HG02938 (cell line): ENCODE data around the gene ADAMTS17.

ENCODE experiments used
- ATAC-seq: cut with Tn5 transposase; IDR thresholded peaks from one replicate; pipeline ENCODE4 v1.9.1; 2021; ENCODE audit warnings: mild to moderate bottlenecking, moderate library complexity; ENCODE audit not compliant: unreplicated experiment

The ADAMTS17 gene

DNA sequence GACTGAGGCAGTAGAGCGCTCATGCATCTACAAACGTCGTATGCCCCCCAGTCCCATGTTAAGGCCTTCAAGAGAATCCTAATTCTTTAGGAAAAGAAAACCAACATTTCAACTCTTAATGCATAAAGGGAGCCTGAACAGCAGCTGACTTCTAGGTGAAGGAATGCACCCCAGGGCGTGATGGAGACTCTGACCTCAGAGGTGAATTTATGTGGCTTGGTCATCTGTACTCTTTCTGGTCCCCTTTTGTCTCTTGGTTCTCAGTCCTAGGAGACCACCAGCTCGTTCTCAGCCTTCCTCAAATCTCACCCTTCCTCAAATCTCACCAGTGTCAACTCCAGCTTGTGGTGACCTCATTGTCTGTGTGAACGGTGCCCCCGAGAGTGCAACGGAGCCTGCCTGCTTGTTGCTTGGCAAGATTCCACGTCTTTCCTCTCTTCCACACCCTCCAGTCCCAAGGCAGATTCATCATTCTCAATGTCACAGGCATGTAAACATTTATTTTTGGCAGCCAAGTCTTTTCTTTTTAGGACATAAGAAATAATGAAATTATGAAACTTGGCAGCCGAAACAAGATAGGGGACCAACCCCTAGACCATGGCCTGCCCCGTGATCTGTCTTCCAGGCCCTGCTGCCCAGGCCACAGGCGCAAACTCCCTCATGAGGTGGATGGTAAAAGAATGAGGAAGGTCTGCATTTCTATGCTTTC, 166.2 kb downstream of the ADAMTS17 start:
- no peak for ATAC-seq

DNA sequence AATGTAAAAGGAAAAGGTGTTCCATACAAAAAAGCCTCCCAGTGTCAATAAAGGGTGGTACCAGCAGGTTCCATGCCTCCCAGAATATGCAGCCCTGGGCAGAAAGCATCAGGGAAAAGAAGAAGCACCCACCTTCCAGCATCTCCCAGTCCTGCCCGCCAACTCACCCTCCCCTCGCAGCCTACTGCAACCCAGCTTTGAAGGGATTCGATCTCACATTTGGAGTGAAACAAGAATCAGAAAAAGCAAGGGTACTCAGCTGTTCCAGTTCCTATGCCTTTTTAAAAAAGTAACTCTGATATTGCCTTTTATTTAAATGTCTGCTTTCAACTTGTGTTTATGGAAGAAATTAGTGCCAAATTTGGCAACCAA, 166.9 kb downstream of the ADAMTS17 start:
- ATAC-seq, result no peak

DNA sequence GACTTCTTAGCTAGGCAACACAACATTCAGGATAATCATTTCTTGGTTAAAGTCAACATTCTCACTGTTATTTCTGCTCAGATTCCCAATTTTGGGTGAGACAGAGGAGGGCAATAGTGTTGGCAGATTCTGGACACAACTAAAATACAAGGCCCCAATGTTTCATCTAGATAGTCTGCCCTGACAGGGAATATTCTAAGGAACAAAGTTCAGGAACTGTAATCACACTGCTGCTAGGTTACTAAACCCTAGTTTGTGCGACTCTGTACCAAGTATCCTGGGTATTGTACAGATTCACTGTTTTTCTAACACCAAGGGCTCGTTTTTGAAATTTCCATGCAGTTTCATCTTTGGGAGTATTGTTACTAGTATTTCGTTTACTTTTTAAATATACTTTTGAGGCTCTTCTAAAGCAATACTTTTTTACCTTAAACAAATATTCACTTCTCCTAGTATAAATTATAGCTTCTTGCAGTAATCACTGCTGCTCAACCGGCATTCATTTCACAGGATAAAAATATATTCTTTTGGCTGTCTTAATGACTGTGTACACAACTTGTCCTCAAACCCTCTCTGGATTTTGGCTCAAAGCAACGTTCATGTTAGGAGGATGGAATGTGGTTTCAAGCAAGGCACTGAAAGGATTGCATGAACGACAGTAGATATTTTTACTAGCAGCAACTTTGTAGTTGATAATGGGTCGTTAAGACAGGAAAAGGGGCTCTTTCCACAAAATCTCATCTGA, 167.4 kb downstream of the ADAMTS17 start:
- ATAC-seq, result no peak

DNA sequence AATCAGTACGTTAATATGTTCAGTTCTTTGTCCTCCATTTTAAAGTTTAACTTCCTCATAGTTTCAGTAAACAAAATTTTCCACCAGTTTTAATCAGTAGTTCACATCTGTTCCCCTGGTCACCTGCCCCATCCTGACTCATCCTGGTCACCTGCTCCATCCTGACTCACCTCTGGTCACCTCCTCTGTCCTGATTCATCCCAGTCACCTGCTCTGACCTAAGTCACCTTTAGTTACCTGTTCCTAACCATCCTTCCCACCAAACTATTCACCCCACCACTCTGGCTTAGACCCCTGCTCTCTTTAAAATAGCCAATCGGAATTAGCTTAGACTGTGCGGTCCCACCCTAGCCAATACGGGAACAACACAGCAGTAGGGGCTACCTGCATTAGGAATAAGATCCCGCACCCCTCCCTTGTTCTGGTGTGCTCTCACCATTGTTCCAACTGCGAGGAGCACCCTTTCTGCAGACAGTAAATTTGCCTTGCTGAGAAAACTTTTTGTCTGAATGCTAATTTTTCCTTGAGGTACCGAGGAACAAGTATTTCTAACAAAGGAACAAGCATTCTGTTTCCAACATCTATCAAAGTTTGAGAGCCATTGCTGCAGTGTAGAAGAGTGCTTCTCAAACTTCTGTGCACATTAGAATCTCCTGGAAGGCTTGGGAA, 169.3 kb downstream of the ADAMTS17 start:
- no peak for ATAC-seq

DNA sequence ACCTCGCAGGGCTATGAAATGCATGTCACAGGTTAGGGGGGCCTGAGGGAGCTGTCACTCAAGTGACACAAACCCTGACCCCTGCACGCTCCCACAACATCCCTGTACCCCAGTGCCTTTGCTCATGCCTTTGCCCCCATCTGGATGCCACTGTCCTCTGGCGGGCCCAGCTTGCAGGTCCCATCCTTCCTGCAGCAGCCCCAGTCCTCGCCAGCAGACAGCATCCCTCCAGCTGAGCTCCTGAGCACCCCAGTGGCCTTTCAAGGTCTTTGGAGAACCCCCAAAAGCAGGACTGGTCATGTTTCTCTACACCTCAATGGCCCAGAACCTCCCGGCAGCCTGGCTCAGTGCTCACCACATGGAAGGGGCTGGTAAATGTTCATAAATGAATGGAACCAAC, 170.4 kb downstream of the ADAMTS17 start:
- ATAC-seq, result no peak

DNA sequence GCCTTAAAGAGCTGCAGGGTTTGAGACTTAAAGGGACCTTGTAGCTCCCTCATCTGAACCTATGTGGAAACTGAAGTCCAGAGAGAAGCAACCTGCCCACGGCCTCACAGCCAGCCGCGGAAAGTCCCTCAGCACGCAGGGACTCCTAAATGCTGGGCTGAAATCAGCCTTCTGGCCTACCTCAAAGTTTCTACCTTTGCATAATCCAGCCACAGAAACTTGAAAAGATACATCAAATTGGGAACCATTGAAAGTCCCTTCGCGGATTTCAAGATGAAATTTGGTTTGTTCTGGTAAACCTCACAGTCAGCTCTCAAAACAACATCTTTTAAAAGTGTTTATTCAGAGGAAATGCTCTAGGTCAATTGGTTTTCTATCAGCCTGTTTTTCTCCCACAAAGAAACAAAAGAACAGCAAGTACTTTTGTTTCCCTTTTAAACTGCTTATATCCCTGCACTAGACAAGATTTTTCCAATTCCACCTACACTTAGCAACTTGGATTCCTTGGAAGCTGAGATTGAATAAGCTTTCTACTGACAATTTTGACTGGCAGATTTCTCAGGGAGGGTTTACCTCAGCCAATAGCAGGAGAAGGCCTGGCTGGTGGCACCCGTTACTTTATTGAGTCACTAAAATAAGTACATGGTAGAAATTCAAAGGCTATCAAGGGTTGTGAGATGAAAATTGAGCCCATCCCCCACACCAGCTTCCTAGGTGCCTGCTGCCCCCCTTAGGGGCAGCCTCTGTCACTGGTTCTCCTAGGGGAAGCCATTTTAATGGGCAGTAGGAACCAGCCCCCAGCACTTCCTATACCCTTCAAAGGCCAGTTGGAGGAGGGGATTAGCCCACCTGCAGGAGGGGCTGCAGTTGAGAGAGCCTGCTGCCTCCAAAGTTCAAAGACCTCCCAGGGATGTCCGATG, 171.2 kb downstream of the ADAMTS17 start:
- ATAC-seq, result peak; percentile 88

DNA sequence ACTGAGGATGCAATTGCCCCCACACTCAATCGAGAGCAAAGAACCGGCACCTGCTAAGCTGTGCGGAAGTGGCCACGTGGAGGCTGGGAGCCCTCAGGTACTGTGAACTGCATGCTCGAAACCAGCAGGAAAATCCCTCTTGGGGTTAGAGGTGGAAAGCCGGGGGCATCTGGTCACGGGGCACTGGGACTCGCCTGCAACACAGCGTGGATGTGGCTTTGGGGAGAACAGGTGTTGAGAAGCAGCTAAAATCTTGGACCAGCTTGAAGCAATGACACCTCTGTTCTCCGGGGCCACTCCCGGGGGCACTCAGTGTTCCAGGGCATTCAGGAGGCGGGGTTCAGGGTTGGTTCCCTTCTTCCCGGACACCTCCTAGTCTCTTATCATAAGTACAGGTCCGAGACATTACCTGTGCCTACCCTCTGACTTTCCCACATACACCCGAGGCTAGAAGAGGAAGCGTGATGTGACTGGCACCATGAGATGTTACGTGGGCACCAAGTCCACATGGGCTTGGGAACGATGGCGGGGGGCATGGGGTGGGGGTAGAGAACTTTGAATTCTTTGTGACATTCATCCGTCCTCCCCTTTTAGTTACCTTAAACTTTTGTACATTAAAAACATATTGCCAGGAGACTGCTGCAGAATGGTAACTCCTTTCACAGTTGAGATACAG, 172.0 kb downstream of the ADAMTS17 start:
- no peak for ATAC-seq

DNA sequence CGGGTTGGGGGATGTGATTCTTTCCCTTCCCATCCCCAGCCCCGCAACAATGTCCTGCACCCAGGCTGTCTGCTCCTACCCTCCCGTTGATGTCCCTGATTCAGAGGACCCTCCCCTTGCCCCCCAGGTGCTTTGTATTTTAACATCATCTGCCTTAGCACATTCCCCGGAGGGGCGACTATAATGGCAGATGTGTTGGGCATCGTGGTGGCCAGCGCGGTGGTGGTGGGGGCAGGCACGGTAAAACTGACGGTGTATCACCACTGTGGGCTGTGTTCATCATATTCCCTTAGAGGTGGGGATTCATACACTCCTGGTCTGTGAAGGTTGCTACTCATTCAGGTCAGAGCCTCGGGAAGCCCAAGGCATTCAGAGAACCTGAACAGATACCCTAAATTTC, 173.0 kb downstream of the ADAMTS17 start:
- no peak for ATAC-seq

DNA sequence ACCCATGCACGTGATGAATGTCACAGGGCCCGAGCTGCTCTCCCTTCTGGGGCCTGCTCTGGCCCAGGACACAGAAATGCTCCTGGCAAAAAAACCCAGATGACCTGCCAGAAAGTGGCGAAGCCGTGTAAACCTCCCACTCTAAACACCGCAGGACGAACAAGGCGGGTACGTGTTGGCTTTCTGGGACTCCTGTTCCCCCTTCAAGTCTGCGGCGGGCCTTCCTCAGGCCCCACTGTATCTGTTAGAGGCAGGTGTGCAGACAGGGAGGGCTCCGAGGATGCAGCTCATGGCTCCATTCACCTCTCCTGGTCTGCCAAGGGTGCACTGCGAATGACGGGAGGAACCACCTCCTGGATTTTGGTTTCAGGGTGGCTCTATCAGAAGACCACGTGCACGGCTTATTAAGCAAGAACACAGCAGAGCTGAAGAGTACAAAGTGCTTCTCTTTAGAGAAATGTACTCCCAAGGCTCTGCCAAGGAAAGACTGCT, 173.8 kb downstream of the ADAMTS17 start:
- ATAC-seq, result no peak

DNA sequence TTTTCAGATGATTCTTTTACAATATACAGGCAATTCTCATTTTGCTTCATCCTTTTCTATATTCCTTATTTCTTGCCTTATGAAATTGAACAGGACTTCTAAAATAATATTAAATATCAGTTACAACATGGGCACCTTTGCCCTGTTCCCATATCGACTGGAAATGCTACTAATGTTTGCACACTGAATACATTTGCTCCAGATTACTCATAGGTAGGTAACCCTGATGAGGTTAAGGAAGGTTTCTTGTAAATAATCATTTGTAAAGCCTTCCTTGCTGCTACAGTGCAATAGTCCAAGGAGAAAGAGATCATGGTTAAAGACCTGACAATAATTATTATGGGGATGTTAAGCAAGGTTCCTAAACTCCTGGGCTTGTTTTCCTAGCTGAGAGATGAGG, 175.5 kb downstream of the ADAMTS17 start:
- ATAC-seq, result no peak

DNA sequence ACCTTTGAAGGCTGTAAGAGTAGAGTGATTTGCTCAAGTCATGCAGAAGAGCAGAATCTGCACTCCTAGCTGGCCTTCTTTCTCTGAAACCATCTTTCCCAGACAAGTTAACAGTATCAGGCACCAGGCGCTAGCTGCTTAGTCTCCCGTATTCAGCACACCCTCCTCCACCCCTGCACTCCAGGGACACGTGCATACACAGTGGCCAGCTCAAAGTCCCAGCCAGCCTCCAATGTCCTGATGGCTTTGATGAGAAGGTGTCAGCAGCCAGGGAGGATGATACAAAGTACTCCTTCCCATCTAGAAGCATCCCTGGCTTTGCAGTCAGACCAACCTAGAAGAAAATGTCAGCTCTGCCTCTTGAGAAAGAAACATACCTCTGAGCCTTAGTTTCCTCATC, 177.8 kb downstream of the ADAMTS17 start:
- no peak for ATAC-seq

DNA sequence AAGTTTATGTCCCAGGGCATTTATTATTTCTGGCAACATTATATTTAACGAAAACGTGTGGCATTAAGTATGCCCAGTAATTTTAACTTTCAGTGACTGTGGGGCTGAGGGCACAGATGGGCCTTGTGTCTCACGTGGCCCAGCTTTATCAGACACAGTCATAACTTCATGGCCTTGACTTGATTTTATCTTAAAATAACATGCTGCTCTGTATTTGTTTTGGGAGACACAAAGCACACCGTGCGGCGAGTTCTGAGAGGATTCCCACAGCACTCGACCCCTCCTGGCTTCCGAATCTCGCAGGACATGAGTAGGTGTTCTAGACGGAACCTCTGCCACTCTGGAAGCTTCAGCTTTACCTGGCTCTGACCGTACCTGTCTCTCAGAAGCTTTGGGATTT, 180.8 kb downstream of the ADAMTS17 start:
- ATAC-seq, result no peak

DNA sequence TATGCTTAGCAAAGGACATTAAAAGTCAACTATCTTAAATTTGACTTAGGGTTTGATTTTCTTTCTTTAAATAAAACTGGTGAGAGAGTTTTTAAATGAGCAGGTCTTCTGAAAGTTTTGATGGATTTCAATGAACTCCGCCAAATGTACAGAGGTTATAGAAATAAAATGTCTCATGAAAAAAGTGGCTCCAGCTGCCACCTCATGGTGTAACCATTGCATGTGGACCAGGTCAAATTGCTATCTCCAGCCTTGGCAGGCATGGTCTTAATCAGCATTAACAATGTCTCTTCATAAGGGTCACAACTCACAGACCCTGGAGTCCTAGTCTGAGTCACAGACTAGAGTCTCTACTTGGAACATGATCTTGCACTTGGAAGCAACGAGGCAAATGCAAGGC, 182.3 kb downstream of the ADAMTS17 start:
- no peak for ATAC-seq

DNA sequence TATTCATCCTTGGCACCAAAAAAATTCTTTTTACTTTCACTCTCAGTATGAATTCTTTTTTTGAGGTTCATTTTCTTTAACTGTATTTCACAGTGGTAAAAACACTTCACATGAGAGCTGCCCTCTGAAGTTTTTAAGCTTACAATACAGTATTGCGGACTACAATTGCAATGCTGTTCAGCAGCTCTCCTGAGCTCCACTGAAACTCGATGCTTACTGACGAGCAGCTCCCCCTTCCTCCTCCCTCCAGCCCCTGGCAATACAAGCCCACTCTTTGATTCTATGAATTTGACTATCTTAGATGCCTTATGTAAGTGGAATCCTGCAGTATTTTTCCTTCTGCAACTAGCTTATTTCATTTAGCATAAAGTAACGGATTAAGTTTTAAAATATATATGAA, 183.4 kb downstream of the ADAMTS17 start:
- ATAC-seq, result no peak

DNA sequence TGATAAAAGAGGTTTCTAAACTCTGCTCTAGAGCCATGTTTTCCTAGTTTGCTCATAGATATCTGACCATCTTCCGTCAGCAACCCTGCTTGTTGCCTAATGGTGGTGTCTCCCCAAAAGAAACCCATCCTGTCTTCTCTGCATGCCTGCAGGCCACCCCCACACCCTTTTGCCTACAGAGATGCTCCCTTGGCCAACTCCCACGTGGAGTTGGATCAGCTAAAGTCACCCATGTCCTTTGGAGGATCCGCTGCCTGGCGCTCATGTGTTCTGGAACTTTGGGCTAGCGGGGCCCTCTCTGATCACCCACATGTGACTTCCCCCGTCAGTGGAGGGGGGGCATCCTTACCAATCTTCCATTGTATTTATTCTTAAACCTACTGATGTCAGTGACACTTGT, 185.6 kb downstream of the ADAMTS17 start:
- ATAC-seq, result no peak

DNA sequence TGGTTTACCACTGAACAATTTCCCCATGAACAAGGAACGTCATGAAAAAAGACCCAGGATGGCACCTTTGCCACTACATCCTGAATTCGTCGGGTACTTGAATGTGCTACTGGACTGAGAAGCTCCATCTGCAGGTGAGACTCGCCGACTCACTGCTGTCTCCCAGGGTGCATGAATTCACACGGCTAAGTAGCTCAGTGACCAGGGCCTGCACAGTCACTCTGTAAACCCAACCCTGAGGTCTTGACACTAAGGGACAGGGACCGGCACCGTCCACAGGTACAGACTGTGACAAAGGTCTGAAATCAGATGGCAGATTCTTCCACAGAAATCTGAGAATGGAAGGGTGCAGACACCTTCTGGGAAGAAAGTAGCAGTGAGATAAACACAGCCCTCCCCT, 187.4 kb downstream of the ADAMTS17 start:
- no peak for ATAC-seq

DNA sequence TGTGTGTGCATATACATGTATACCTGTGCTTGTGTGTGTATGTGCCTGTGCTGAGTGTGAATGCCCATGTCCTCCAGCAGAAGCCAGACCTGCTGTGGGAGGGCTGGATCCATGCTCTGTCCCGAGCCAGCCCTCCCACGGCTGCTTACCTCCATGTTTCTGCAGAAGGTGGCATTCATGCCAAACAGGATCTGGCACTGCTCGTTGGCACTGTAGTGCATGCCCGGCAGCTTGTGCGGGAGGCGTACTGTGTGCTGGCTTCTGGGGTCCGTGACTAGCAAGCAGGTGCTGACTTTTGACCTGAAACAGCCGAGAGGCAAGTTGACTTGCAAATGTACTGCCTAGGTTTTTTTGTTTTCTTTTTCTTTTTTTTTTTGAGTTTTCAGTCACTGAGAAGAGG, 189.3 kb downstream of the ADAMTS17 start:
- ATAC-seq, result no peak

DNA sequence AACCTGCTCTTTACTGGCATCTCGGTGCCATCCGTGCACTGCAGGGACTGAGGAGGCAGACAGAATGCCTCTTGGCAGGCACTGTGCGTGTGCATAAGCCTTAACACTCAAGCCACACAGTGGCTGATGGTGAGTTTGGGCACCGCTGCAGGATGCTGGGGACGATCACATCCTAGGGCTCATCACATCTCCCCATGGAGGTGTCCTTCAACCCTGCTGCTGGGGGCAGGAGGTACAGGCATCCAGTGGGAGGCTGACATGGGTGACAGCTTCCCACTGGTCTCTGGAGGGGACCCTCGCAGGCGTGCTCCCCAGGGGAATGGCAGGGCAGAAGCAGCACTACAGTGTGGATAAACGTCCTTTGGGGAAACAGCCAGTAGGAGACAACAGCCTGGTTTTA, 190.9 kb downstream of the ADAMTS17 start:
- ATAC-seq, result no peak

DNA sequence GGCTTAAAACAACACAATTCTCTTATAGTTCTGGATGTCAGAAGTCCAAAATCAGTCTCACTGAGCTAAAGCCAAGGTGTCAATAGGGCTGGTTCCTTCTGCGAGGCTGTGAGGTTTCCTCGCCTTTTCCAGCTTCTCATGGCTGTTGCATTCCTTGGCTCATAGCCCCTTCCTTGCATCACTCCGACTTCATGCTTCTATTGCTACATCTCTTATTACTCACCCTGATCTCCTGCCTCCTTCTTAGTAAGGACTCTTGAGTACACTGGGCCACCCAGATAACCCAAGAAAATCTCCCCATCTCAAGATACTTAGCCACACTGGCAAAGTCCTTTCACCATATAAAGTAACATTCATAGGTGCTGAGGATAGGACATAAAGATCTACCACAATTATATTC, 193.9 kb downstream of the ADAMTS17 start:
- no peak for ATAC-seq

DNA sequence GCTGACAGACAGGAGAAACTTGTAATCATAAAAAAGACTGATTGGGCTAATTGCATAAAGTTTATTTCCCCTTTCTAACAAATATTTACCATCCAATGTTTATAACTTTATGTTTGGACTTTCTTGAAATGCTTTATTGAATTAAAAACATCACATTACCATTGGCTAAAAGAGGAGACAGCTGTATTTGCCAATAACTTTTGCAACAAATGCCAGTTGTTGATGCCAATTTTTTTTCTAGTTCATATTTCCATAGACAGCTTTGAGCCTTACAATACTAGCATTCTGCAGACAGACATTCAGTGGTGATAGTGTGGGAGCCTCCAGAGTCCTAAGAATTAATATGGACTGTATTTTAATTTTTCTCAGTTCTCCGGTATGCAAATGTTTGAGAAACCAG, 198.4 kb downstream of the ADAMTS17 start:
- no peak for ATAC-seq
